ENCODE data around the gene IQCN.
A peak's percentile ranks its signal among the peaks of the same experiment; 100 is the strongest.

- TF ChIP-seq CTCF (IDR thresholded peaks at IDR 0.05) (no peak), POLR2A (IDR thresholded peaks at IDR 0.05) (peak in 1 of 2 donors; percentile 46)
Measured at GRCh38 chr19:18292462-18292809, 18.2 kb upstream of the IQCN start.

Measured in uterus (tissue), 2 donors.